AG09319 (cell line): ENCODE data around the gene SLC44A4.
A peak's percentile ranks its signal among the peaks of the same experiment; 100 is the strongest.
"Not testable (repeated sequence)": the region's sequence is repeated elsewhere in the genome, so short reads cannot be mapped to it uniquely, and the experiment has no call there.

Experiments used
- DNase-seq: peaks from one replicate; pipeline ENCODE4 v3.0.0-alpha.2; 2010; ENCODE audit warnings: low read depth; ENCODE audit errors: extremely low read depth
- CTCF ChIP-seq: IDR thresholded peaks from 2 replicates; pipeline ENCODE4 v1.5.1; 2011; ENCODE audit warnings: low read depth, mild to moderate bottlenecking, inconsistent platforms, low read length, moderate library complexity

Gene SLC44A4

DNA sequence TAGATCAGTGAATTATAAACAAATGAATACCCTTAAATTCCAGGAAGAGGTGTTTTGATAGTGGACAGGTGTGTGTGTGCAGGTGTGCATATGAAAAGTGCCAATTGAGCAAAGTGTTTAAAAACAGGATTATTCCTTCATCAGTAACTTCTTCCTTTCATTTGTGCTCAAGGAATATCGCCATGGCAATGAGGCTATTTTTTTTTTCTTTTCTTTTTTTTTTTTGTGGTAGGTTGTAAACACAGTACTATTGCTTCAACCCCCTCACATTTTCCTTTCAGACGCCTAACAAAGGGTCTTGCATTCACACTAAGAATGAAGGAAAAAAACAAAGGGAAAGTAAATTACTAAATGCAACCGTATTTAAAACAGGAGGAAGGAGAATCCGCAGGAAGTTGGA lies 53.2 kb downstream of the SLC44A4 start:
- no peak for DNase-seq
- TF ChIP-seq CTCF = no peak

DNA sequence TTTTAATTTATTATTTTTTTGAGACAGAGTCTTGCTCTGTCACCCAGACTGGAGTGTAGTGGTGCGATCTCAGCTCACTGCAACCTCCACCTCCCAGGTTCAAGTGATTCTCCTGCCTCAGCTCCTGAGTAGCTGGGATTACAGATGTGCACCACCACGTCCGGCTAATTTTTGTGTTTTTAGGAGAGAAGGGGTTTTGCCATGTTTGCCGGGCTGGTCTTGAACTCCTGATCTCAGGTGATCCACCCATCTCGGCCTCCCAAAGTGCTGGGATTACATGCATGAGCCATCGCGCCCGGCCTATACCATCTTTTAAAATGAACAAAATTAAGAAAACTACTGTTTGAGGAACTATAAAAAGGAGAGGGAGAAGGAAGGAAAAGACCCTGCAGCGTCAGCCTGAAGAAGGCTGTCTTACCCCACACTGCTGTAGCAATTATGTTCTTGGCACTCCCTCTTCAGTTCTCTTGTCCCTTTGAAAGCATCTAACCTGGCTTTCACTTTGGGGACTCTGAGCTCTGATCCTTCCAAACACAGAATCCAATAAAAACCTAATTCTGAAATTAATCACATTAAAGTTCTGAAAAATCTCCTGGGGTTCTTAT lies 55.1 kb downstream of the SLC44A4 start:
- not testable (repeated sequence) for DNase-seq

GRCh38 chr6:31822036-31822821 lies 56.6 kb downstream of the SLC44A4 start:
- TF ChIP-seq CTCF = no peak
- peak; percentile 79 for DNase-seq

GRCh38 chr6:31821301-31822035 lies 57.3 kb downstream of the SLC44A4 start:
- TF ChIP-seq CTCF = no peak
- DNase-seq = no peak

- not testable (repeated sequence) for DNase-seq
These were observed 58.4 kb downstream of the SLC44A4 start for GRCh38 chr6:31820399-31820798.

- no peak for DNase-seq
- no peak for TF ChIP-seq CTCF
These were observed 58.9 kb downstream of the SLC44A4 start for GRCh38 chr6:31819871-31820299.

DNA sequence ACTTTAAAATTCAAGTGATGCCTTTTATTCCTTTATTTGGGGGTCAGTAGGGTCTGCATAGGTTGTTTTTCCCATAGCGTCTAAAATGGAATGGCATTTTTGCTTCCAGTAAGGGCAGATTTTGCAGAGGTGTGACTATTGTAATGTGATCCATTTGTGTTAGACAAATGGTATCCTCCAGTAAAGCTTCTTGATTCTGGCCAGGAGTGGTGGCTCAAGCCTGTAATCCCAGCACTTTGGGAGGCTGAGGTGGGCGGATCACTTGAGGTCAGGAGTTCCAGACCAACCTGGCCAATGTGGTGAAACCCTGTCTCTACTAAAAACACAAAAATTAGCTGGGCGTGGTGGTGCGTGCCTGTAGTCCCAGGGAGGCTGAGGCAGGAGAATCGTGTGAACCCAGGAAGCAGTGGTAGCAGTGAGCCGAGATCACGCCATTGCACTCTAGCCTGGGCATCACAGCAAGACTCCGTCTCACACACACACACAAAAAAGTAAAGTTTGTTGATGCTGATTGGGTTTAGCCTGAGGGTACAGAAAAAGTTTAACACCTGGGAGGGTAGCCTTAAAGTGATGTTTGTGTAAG lies 60.8 kb downstream of the SLC44A4 start:
- not testable (repeated sequence) for DNase-seq

- DNase-seq = not testable (repeated sequence)
These were observed 61.5 kb downstream of the SLC44A4 start for GRCh38 chr6:31817133-31817928.
